ENCODE data around the gene PHF24.
A peak's percentile ranks its signal among the peaks of the same experiment; 100 is the strongest.

Gene PHF24

GRCh38 chr9:34988218-34989002, 30.3 kb downstream of the PHF24 start:
- H3K27ac Mint-ChIP-seq: peak overlapping the region; percentile 92
- peaks cover 45% of the 10 kb centered on the region for H3K4me1 Mint-ChIP-seq (ENCODE audit: low read depth)
- no peaks in the 10 kb centered on the region for H3K27me3 Mint-ChIP-seq (ENCODE audit: low read depth)
- DNase-seq (ENCODE audit: low spot score): peak; percentile 62
- H3K9me3 Mint-ChIP-seq: no peaks in the 10 kb centered on the region
- H3K36me3 Mint-ChIP-seq (ENCODE audit: low read depth): no peaks in the 10 kb centered on the region
- peak overlapping the region; percentile 94 for H3K4me3 Mint-ChIP-seq

- no peaks in the 10 kb centered on the region for H3K27me3 Mint-ChIP-seq (ENCODE audit: low read depth)
- H3K9me3 Mint-ChIP-seq: no peaks in the 10 kb centered on the region
- peak; percentile 99 for DNase-seq (ENCODE audit: low spot score)
- H3K4me1 Mint-ChIP-seq (ENCODE audit: low read depth): peaks cover 41% of the 10 kb centered on the region
- peak within 1 kb of the TSS; percentile 94 for H3K4me3 Mint-ChIP-seq
- peak within 1 kb of the TSS; percentile 92 for H3K27ac Mint-ChIP-seq
- H3K36me3 Mint-ChIP-seq (ENCODE audit: low read depth): no peaks in the 10 kb centered on the region
Observed at GRCh38 chr9:34989003-34989945, 31.2 kb downstream of the PHF24 start, which contains the start of gene DNAJB5. TSS of gene DNAJB5 (plus strand) at chr9:34989745. CDS start at chr9:34990631, 886 bp downstream.

GRCh38 chr9:34989946-34990635, 32.0 kb downstream of the PHF24 start:
- peak; percentile 41 for DNase-seq (ENCODE audit: low spot score)
- no peaks in the 10 kb centered on the region for H3K27me3 Mint-ChIP-seq (ENCODE audit: low read depth)
- H3K4me1 Mint-ChIP-seq (ENCODE audit: low read depth): peaks cover 37% of the 10 kb centered on the region
- H3K36me3 Mint-ChIP-seq (ENCODE audit: low read depth): no peaks in the 10 kb centered on the region
- no peaks in the 10 kb centered on the region for H3K9me3 Mint-ChIP-seq
- peak overlapping the region; percentile 65 for H3K27ac Mint-ChIP-seq
- peak overlapping the region; percentile 81 for H3K4me3 Mint-ChIP-seq

GRCh38 chr9:34990908-34991606, 33.0 kb downstream of the PHF24 start:
- Mint-ChIP-seq H3K36me3 (ENCODE audit: low read depth) (no peaks in the 10 kb centered on the region), H3K9me3 (no peaks in the 10 kb centered on the region), H3K27me3 (ENCODE audit: low read depth) (no peaks in the 10 kb centered on the region), H3K4me3 (peak overlapping the region; percentile 81), H3K4me1 (ENCODE audit: low read depth) (peaks cover 32% of the 10 kb centered on the region), H3K27ac (peak overlapping the region; percentile 47)
- no peak for DNase-seq (ENCODE audit: low spot score)

DNA sequence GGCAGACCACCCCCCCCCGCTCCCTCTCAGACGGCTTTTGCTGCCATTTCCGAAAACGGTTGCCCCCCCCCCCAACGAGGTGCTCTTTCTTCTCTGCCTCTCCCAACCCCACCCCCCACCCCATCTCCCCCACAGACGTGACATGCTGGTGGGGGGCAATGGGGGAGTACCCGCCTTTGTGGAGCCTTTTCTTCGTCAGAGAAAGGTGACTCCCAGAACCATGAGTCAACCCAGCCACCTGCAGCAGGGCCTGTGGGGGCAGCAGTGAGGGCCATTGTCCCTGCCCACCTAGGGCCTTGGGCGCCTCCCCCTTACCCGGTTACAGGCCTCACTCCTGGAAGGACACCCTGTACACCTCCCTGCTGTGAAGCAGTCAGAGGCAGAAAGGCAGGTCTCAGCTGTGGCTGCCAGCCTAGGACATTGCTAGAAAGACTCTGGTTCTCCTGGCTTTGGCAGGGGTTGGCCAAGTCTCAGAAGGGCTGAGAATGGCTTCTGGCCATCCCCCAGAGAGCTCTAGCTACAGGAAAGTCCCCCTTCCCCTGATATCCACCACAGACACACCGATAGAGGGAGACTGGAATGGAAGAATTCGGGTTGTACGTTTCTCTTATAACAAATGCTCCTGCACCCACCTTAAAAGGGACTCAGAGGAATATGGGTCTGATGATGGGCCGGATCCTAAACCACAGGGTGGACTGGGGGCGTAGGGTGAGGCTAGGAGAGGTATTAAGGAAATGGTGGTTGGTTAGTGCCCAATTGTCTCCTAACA, 33.7 kb downstream of the PHF24 start:
- H3K27ac Mint-ChIP-seq: no peak overlapping the region
- H3K9me3 Mint-ChIP-seq: no peaks in the 10 kb centered on the region
- peaks cover 27% of the 10 kb centered on the region for H3K4me1 Mint-ChIP-seq (ENCODE audit: low read depth)
- peaks cover under 1% of the 10 kb centered on the region for H3K36me3 Mint-ChIP-seq (ENCODE audit: low read depth)
- DNase-seq (ENCODE audit: low spot score): no peak
- H3K27me3 Mint-ChIP-seq (ENCODE audit: low read depth): no peaks in the 10 kb centered on the region
- no peak overlapping the region for H3K4me3 Mint-ChIP-seq

DNA sequence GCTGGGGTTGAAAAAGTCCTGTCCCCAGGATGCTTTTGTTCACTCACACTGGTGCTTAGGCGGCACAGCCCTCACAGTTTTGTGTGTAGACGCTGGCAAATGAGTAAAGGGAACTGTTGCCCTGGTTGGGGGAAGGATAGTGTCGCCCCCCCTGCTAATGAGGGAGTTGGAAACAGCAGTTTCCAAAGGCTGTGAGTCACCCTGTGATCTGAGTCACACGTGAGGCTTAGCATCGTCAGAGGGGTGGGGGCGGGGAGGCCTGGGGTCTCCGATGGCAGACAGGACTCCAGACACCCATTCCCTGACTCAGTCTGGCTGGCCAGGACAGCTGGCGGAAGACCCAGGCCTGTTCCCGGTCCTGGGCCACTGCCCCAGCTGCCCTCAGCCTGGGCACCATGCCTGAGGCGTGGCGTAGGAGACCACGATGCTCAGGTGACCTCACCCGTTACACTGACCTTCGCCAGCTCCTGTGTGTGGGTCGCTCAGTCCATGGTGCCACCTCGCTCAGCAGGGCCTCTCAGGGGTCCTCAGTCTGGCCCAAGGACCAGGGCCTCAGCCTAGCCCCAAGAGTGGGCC, 34.4 kb downstream of the PHF24 start:
- Mint-ChIP-seq H3K4me3 (no peak overlapping the region), H3K27ac (no peak overlapping the region), H3K9me3 (no peaks in the 10 kb centered on the region), H3K27me3 (ENCODE audit: low read depth) (no peaks in the 10 kb centered on the region), H3K36me3 (ENCODE audit: low read depth) (peaks cover 3% of the 10 kb centered on the region), H3K4me1 (ENCODE audit: low read depth) (peaks cover 22% of the 10 kb centered on the region)
- DNase-seq (ENCODE audit: low spot score): peak; percentile 59

- Mint-ChIP-seq H3K4me3 (no peak overlapping the region), H3K9me3 (no peaks in the 10 kb centered on the region), H3K27ac (no peak overlapping the region), H3K36me3 (ENCODE audit: low read depth) (peaks cover 3% of the 10 kb centered on the region), H3K27me3 (ENCODE audit: low read depth) (no peaks in the 10 kb centered on the region), H3K4me1 (ENCODE audit: low read depth) (peaks cover 14% of the 10 kb centered on the region)
- no peak for DNase-seq (ENCODE audit: low spot score)
Observed at GRCh38 chr9:34993502-34994259, 35.6 kb downstream of the PHF24 start.

- DNase-seq (ENCODE audit: low spot score): no peak
- no peak overlapping the region for H3K27ac Mint-ChIP-seq
- no peak overlapping the region for H3K4me3 Mint-ChIP-seq
- peaks cover 3% of the 10 kb centered on the region for H3K36me3 Mint-ChIP-seq (ENCODE audit: low read depth)
- H3K27me3 Mint-ChIP-seq (ENCODE audit: low read depth): no peaks in the 10 kb centered on the region
- peaks cover 12% of the 10 kb centered on the region for H3K4me1 Mint-ChIP-seq (ENCODE audit: low read depth)
- no peaks in the 10 kb centered on the region for H3K9me3 Mint-ChIP-seq
Observed at GRCh38 chr9:34994260-34994899, 36.3 kb downstream of the PHF24 start.

DNA sequence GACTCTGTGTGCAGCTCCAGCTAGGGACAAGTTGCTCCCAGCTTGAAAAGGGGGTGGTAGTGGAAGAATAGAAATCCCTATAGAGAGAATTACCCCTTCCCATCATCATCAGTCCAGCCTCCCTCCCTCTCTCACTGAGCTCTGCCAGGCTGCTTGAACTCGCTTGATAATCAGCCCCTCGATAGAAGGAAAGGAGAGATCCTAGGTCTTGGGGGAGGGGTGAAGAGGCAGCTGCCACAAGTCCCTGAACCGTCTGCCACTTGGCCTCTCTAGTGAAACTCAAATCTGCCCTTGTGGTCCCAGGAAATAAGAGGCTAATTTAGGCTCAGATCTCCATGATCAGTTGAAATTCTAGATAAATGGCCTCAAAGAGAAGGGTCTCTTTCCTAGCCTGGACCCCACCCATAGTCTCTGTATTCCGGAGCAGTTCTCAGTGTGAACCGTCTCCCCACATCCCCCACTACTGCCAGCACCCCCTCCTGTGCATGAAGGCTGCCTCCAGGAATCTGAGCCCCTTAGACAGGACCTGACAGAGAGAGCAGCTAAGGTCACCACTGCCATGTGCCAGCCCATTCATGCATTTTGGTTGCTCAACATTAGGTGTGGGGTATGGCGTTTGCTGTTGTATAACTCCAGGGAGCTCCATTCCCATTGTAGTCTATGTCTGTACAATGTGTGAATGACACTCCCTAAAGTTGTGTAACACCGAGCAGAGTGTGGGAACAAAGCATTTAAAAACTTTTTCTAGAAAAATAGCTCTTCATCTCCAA, 37.0 kb downstream of the PHF24 start:
- H3K36me3 Mint-ChIP-seq (ENCODE audit: low read depth): peaks cover 3% of the 10 kb centered on the region
- no peak overlapping the region for H3K27ac Mint-ChIP-seq
- DNase-seq (ENCODE audit: low spot score): no peak
- H3K4me3 Mint-ChIP-seq: no peak overlapping the region
- H3K4me1 Mint-ChIP-seq (ENCODE audit: low read depth): peaks cover 12% of the 10 kb centered on the region
- H3K9me3 Mint-ChIP-seq: no peaks in the 10 kb centered on the region
- H3K27me3 Mint-ChIP-seq (ENCODE audit: low read depth): no peaks in the 10 kb centered on the region

DNA sequence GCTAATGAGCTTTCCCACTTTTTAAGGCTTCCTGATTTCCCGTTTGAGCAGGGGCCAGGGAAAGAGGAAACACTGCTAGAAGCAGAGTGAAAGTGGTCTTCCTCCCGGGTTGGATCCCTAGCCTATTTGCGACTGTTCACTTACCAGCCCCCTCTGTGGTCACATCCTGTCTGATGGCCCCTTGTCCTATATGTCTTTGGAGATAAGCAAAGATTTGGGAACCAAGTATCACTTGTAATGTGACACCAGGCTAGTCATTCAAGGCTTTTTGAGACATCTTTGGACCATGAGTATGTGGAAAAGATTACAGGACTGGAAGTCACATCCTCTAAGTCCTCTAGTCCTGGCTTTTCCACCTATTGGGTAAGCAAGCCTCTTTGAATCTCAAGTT, 37.6 kb downstream of the PHF24 start:
- Mint-ChIP-seq H3K4me1 (ENCODE audit: low read depth) (peaks cover 12% of the 10 kb centered on the region), H3K4me3 (no peak overlapping the region), H3K36me3 (ENCODE audit: low read depth) (peaks cover 3% of the 10 kb centered on the region), H3K27me3 (ENCODE audit: low read depth) (no peaks in the 10 kb centered on the region), H3K27ac (no peak overlapping the region), H3K9me3 (no peaks in the 10 kb centered on the region)
- no peak for DNase-seq (ENCODE audit: low spot score)

GRCh38 chr9:34996181-34996904, 38.3 kb downstream of the PHF24 start:
- Mint-ChIP-seq H3K27ac (no peak overlapping the region), H3K9me3 (no peaks in the 10 kb centered on the region), H3K27me3 (ENCODE audit: low read depth) (no peaks in the 10 kb centered on the region), H3K4me3 (no peak overlapping the region), H3K4me1 (ENCODE audit: low read depth) (peaks cover 8% of the 10 kb centered on the region), H3K36me3 (ENCODE audit: low read depth) (peaks cover 3% of the 10 kb centered on the region)
- no peak for DNase-seq (ENCODE audit: low spot score)
